GM23248 (cell line): ENCODE measurements around the gene IQGAP2. TPM values are rescaled to one million over a fixed set of nuclear protein-coding genes. Genes with fewer than 3 reads are reported as not detected.
A peak's percentile ranks its signal among the peaks of the same experiment; 100 is the strongest.

ENCODE experiments used
- DNase-seq: peaks from one replicate; pipeline ENCODE4 v3.0.0-alpha.2; 2015
- H2AFZ ChIP-seq: fragments of 200-600 bp; sonication (generic); 2 replicates; pipeline ENCODE4 v1.6.1; 2016; ENCODE audit warnings: antibody characterized with exemption
- H3F3A ChIP-seq: fragments of 200-600 bp; sonication (generic); 2 replicates; pipeline ENCODE4 v1.6.1; 2016; ENCODE audit warnings: mild to moderate bottlenecking, antibody characterized with exemption, mixed run types; ENCODE audit not compliant: insufficient read depth
- H3K27ac ChIP-seq: fragments of 200-600 bp; sonication (generic); 2 replicates; pipeline ENCODE4 v1.5.1; 2016; ENCODE audit warnings: mild to moderate bottlenecking
- H3K27me3 ChIP-seq: fragments of 200-600 bp; sonication (generic); replicated peaks from 2 replicates; pipeline ENCODE4 v1.6.1; 2016; ENCODE audit warnings: mild to moderate bottlenecking; ENCODE audit not compliant: insufficient read depth
- H3K36me3 ChIP-seq: fragments of 200-600 bp; sonication (generic); 2 replicates; pipeline ENCODE4 v1.6.1; 2016; ENCODE audit warnings: low read depth, mild to moderate bottlenecking
- H3K4me1 ChIP-seq: fragments of 200-600 bp; sonication (generic); 2 replicates; pipeline ENCODE4 v1.6.1; 2016; ENCODE audit warnings: mild to moderate bottlenecking; ENCODE audit not compliant: insufficient read depth
- H3K4me2 ChIP-seq: fragments of 200-600 bp; sonication (generic); one replicate; pipeline ENCODE4 v1.6.1; 2016; ENCODE audit warnings: mild to moderate bottlenecking; ENCODE audit not compliant: unreplicated experiment
- H3K4me3 ChIP-seq: fragments of 200-600 bp; sonication (generic); 2 replicates; pipeline ENCODE4 v1.5.1; 2016; ENCODE audit warnings: mild to moderate bottlenecking
- H3K79me2 ChIP-seq: fragments of 200-600 bp; sonication (generic); 2 replicates; pipeline ENCODE4 v1.6.1; 2016; ENCODE audit warnings: mild to moderate bottlenecking; ENCODE audit not compliant: insufficient read depth
- H3K9ac ChIP-seq: fragments of 200-600 bp; sonication (generic); 2 replicates; pipeline ENCODE4 v1.6.1; 2016; ENCODE audit warnings: mild to moderate bottlenecking
- H3K9me2 ChIP-seq: fragments of 200-600 bp; sonication (generic); 2 replicates; pipeline ENCODE4 v1.6.1; 2016; ENCODE audit warnings: mixed run types, mild to moderate bottlenecking, moderate library complexity; ENCODE audit not compliant: insufficient read depth
- H3K9me3 ChIP-seq: fragments of 200-600 bp; sonication (generic); one replicate; pipeline ENCODE4 v1.6.1; 2017; ENCODE audit warnings: low read depth
- H4K20me1 ChIP-seq: fragments of 200-600 bp; sonication (generic); 2 replicates; pipeline ENCODE4 v1.6.0; 2016; ENCODE audit not compliant: insufficient read depth
- EZH2 ChIP-seq: fragments of 200-600 bp; sonication (generic); IDR thresholded peaks from 2 replicates; pipeline ENCODE4 v1.6.1; 2018; ENCODE audit warnings: antibody characterized with exemption, mild to moderate bottlenecking; ENCODE audit not compliant: insufficient read depth, poor library complexity, severe bottlenecking
- EZH2phosphoT487 ChIP-seq: fragments of 200-600 bp; sonication (generic); IDR thresholded peaks from 2 replicates; pipeline ENCODE4 v1.6.1; 2018; ENCODE audit warnings: antibody characterized with exemption, moderate library complexity, mild to moderate bottlenecking, low read depth; ENCODE audit not compliant: insufficient read depth
- WGBS, 2 experiments: methylation state at CpG; one replicate each; pipeline ENCODE4 v1.1.6; 2015 to 2017; ENCODE audit warnings: low lambda C conversion rate in 2 of 2, low coverage in 1 of 2; ENCODE audit errors: missing lambda C conversion rate in 2 of 2; 5-methylcytosine and 5-hydroxymethylcytosine counted together
- in situ Hi-C: fragments of 300-500 bp; cut with MboI; formaldehyde crosslinking; loops from 2 replicates; pipeline ENCODE4 v1.15.0; 2020
- polyA plus RNA-seq: library from polyadenylated mRNA; unstranded; fragments of >200 nt; fragmentation: Nextera tagmentation; extraction: Ambion mirVana; gene quantifications from 2 replicates; pipeline ENCODE4 v1.2.1, GENCODE V29; 2016
- total RNA-seq: library from RNA; depleted of rRNA; stranded (reverse); fragments of >200 nt; shearing (Covaris generic); gene quantifications from 2 replicates; pipeline ENCODE4 v1.2.3, GENCODE V29; 2014

The IQGAP2 gene
- total and polyA plus RNA-seq, 2 experiments from 2014 or later, result 0.11 TPM; not detected in 1

DNA sequence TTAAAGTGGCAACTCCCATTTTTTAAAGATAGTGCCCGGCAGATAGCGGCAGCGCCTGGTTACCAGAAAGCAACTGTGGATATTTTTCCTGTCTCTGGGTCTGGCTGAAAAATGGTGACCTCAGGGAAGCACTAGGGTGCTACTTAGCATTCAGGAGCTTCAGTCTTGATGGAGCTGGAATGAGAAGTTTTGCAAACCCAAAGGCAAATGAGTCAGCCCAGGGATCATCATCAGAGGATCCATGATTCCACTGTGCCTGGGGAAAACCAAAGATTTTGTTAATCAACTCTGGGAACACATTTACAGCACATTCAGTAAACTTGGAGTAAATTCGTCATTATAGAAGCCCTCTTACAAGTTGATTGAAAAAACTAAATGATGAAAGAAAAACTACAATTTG lies 339.5 kb downstream of the IQGAP2 start:
- Histone ChIP-seq H3K79me2 (no peaks in the 10 kb centered on the region), H3K9ac (no peak overlapping the region), H3K9me2 (no peaks in the 10 kb centered on the region), H3K36me3 (no peaks in the 10 kb centered on the region), H3K4me2 (no peak overlapping the region), H3F3A (peaks cover 14% of the 10 kb centered on the region; the same call in 1 of the 2 replicates), H2AFZ (no peak overlapping the region), H3K4me3 (no peak overlapping the region), H3K27ac (no peak overlapping the region), H3K4me1 (peaks cover 4% of the 10 kb centered on the region; the same call in 1 of the 2 replicates), H3K27me3 (no peaks in the 10 kb centered on the region), H4K20me1 (no peaks in the 10 kb centered on the region), H3K9me3 (no peaks in the 10 kb centered on the region)
- WGBS, 2 experiments, result 54% methylated on average over 4 of the region's 4 CpGs
- in situ Hi-C loops, result no loop called here
- TF ChIP-seq EZH2phosphoT487, result no peak
- no peak for TF ChIP-seq EZH2
- peak; percentile 70 for DNase-seq

GRCh38 chr5:76744632-76745031 lies 341.5 kb downstream of the IQGAP2 start:
- H3K4me1 ChIP-seq, result no peaks in the 10 kb centered on the region
- DNase-seq, result no peak
- H3K4me3 ChIP-seq, result no peak overlapping the region
- 70 to 78% methylated on average over 2 of the region's 2 CpGs for WGBS, 2 experiments
- H4K20me1 ChIP-seq, result no peaks in the 10 kb centered on the region
- H3K4me2 ChIP-seq, result no peak overlapping the region
- in situ Hi-C loops, result no loop called here
- H3K27ac ChIP-seq, result no peak overlapping the region
- H3K79me2 ChIP-seq, result no peaks in the 10 kb centered on the region
- H3F3A ChIP-seq, result 0 out of 2 replicates have a peak, but pooled peaks cover 4% of the 10 kb centered on the region
- H3K27me3 ChIP-seq, result no peaks in the 10 kb centered on the region
- H3K9me2 ChIP-seq, result no peaks in the 10 kb centered on the region
- H3K9me3 ChIP-seq, result no peaks in the 10 kb centered on the region
- H2AFZ ChIP-seq, result no peak overlapping the region
- no peak overlapping the region for H3K9ac ChIP-seq
- H3K36me3 ChIP-seq, result no peaks in the 10 kb centered on the region
- TF ChIP-seq EZH2, result no peak
- TF ChIP-seq EZH2phosphoT487, result no peak

DNA sequence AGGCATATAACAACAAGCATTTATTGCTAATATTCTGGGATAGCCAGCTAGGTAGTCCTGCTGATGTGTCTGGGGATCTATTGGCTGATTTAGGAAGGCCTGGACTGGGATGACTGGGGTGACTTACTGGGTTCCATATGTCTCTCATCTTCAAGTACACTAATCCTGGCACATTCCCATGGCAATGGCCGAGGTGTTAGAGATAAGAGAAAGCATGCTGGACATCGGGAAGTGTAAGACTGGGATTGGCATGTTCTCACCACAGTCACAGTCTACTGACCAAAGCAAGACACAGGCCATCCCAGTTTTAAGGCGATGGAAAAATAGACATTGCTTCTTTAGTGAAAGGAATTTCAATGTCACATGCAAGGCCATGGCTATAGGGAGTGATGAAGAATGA lies 342.6 kb downstream of the IQGAP2 start:
- H3F3A ChIP-seq, result 0 out of 2 replicates have a peak, but pooled peaks cover 4% of the 10 kb centered on the region
- in situ Hi-C loops, result no loop called here
- H3K27me3 ChIP-seq, result no peaks in the 10 kb centered on the region
- 77 to 82% methylated on average over 3 of the region's 3 CpGs for WGBS, 2 experiments
- no peak for TF ChIP-seq EZH2
- TF ChIP-seq EZH2phosphoT487, result no peak
- H3K9me2 ChIP-seq, result no peaks in the 10 kb centered on the region
- H3K4me3 ChIP-seq, result no peak overlapping the region
- H3K9me3 ChIP-seq, result no peaks in the 10 kb centered on the region
- no peak overlapping the region for H3K27ac ChIP-seq
- H3K9ac ChIP-seq, result no peak overlapping the region
- no peaks in the 10 kb centered on the region for H4K20me1 ChIP-seq
- DNase-seq, result no peak
- H3K36me3 ChIP-seq, result no peaks in the 10 kb centered on the region
- H3K4me2 ChIP-seq, result no peak overlapping the region
- no peaks in the 10 kb centered on the region for H3K79me2 ChIP-seq
- no peak overlapping the region for H2AFZ ChIP-seq
- H3K4me1 ChIP-seq, result no peaks in the 10 kb centered on the region

GRCh38 chr5:76746677-76747076 lies 343.6 kb downstream of the IQGAP2 start:
- no peak for TF ChIP-seq EZH2
- Histone ChIP-seq H3K4me1 (no peaks in the 10 kb centered on the region), H3K79me2 (no peaks in the 10 kb centered on the region), H3F3A (0 out of 2 replicates have a peak, but pooled peaks cover 4% of the 10 kb centered on the region), H3K9me3 (no peaks in the 10 kb centered on the region), H3K9me2 (no peaks in the 10 kb centered on the region), H3K36me3 (no peaks in the 10 kb centered on the region), H3K9ac (no peak overlapping the region), H3K4me2 (no peak overlapping the region), H3K27ac (no peak overlapping the region), H2AFZ (no peak overlapping the region), H4K20me1 (no peaks in the 10 kb centered on the region), H3K27me3 (no peaks in the 10 kb centered on the region), H3K4me3 (no peak overlapping the region)
- no peak for DNase-seq
- in situ Hi-C loops, result no loop called here
- 82 to 87% methylated on average over 2 of the region's 2 CpGs for WGBS, 2 experiments

DNA sequence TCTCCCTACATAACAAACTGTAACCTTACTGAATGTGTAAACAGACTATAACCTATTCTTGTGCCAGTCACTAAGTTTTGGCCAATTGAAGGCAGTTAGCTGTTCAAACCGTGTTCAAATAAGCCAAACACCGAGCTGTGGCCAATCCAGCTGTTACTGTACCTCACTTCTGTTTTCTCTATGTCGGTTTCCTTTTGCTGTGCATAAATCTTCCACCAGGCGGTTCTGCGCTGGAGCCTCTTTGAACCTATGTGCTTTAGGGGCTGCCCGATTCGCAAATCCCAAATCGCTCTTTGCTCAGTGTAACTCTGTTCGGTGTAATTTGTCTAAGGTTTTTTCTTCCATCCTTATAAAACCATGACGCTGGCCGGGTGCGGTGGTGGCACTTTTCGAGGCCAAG lies 344.6 kb downstream of the IQGAP2 start:
- Histone ChIP-seq H3K36me3 (no peaks in the 10 kb centered on the region), H3K4me3 (no peak overlapping the region), H3K27ac (no peak overlapping the region), H4K20me1 (no peaks in the 10 kb centered on the region), H3F3A (0 out of 2 replicates have a peak, but pooled peaks cover 3% of the 10 kb centered on the region), H3K27me3 (no peaks in the 10 kb centered on the region), H3K4me2 (no peak overlapping the region), H2AFZ (no peak overlapping the region), H3K9ac (no peak overlapping the region), H3K9me2 (no peaks in the 10 kb centered on the region), H3K9me3 (no peaks in the 10 kb centered on the region), H3K4me1 (no peaks in the 10 kb centered on the region), H3K79me2 (no peaks in the 10 kb centered on the region)
- TF ChIP-seq EZH2phosphoT487 (no peak), EZH2 (no peak)
- 94% methylated on average over 13 of the region's 13 CpGs for WGBS, 2 experiments
- no peak for DNase-seq
- in situ Hi-C loops, result no loop called here
